GM19193 (cell line): ENCODE results near the gene KLHDC1.
A peak's percentile ranks its signal among the peaks of the same experiment; 100 is the strongest.

Experiments used
- POLR2A ChIP-seq: IDR thresholded peaks from 4 replicates; pipeline ENCODE4 v1.6.1; 2011; ENCODE audit not compliant: insufficient read depth, insufficient read length; ENCODE audit errors: extremely low read depth

The KLHDC1 gene, protein sequence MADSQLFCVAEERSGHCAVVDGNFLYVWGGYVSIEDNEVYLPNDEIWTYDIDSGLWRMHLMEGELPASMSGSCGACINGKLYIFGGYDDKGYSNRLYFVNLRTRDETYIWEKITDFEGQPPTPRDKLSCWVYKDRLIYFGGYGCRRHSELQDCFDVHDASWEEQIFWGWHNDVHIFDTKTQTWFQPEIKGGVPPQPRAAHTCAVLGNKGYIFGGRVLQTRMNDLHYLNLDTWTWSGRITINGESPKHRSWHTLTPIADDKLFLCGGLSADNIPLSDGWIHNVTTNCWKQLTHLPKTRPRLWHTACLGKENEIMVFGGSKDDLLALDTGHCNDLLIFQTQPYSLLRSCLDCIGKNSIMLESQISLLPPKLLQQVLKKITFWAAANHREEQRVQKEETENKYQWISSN

DNA sequence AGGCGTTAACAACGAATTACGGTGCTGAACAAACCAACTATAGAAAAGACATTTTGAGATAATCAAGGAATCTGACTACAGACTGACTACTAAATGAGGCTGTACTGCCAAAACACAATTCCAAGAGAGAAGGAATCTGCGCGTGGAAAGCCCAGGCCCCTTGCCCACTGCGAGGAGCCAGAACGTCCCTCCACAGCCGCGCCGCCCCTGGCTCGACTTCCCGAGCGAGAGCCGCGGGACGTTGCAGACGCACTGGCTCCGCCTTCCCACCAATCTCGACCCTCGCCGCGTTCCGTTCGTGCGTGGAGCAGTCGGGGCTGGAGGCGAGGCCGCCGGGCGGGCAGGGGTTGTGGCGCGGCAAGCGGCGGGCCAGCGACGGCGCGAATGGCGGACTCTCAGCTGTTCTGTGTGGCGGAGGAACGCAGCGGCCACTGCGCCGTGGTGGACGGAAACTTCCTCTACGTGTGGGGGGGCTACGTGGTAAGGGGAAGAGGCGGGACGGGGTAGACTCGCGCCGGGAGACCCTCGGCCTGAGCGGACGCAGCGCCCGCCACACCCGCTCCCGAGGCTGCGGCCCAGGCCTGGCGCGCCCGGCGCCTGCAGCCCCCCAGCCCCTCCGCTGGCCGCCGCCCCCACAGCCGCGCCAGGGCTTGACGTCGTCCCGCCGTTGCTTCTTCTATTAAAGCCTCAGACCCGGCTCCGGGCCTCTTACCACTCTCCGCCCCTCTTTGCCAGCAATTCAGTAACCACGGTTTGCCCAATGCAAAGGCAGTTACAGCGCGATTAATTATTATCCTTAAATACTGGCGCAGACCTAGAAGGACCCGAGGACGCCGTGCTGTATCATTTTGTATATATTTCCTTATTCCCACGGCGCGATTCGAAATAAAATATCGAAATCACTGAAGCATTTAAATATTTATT, at the start of gene KLHDC1:
TSS of gene KLHDC1 (plus strand) at position 310 of the 924 bp plus-strand sequence. CDS start at position 385, 75 bp downstream.
- TF ChIP-seq POLR2A, result peak; percentile 72

DNA sequence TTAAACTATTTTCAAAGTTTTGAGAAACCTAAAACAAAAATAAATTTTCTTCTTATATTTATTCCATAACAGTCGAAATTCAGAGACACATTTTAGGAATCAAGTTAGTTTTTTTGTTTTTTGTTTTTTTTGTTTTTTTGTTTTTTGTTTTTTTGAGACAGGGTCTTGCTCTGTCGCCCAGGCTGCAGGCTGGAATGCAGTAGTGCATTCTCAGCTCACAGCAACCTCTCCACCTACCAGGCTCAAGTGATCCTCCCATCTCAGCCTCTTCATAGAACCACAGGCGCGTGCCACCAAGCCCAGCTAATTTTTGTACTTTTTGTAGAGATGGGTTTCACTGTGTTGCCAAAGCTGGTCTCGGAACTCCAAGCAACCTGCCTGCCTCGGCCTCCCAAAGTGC, 39.4 kb upstream of the KLHDC1 start:
- TF ChIP-seq POLR2A, result no peak

DNA sequence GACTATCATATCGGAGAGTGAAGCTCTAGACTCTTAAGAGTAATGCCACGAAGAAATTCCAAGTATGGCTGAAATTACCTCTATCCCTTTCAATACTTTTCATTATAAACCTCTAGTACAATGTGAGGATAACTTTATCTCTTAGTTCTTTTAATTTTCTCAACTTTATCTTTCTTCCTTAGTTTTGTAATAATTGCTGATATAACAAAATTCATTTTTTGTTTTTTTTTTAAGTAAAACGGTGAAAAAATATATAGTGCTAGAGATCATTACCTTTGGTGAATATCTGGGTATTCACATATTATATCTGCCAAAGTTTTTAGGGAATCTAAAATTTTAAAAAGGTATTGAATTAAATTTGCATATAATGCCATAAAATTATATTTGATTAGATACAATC, 38.4 kb upstream of the KLHDC1 start:
- no peak for TF ChIP-seq POLR2A

DNA sequence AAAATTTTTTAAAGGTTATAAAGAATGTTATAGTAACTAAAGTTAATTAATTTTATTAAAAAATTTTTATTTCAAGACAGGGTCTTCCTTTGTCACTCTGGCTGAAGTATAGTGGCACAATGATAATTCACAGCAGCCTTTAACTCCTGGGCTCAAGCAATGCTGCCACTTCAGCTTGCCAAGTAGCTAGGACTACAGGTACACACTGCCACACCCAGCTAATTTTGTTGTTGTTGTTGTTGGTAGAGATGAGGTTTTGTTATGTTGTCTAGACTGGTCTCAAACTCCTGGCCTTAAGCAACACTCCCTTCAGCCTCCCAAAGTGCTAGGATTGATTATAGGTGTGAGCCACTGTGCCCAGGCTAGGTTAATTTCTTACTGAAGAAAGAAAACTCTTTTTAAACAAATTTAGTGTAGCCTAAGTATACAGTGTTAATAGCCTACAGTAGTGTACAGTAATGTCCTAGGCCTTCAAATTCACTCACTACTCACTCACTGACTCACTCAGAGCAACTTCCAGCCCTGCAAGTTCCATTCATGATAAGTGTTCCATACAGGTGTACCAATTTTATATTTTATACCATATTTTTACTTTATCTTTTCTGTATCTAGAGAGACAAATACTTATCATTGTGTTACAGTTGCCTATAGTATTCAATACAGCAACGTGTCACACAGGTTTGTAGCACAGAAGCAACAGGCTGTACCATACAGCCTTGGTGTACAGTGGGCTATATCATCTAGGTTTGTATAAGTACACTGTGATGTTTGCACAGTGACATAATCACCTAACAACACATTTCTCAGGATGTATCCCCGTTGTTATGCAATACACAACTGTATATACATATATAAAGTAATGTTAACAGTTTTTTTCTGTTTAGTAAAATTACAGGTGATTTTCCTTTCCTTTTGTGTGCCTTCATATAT, 33.1 kb upstream of the KLHDC1 start:
- TF ChIP-seq POLR2A, result no peak

DNA sequence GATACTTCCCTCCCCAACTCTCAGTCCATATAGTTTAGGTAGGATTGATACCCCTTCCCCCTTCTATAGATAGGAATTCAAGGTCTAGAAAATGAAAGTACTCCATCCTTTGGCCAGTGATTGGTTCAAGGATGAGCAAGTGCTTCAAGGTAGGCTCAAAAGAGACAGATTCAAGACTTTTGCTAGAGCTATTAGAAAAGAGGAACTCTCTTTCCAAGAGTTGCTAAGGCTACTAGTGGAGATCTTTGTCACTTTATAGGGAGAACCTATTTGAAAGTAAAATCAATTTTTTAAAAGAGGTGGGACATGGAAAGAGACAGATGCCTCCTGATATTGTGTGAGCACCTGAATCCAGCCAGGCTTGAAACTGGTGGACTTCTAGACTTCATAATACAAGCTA, 22.4 kb upstream of the KLHDC1 start:
- no peak for TF ChIP-seq POLR2A

DNA sequence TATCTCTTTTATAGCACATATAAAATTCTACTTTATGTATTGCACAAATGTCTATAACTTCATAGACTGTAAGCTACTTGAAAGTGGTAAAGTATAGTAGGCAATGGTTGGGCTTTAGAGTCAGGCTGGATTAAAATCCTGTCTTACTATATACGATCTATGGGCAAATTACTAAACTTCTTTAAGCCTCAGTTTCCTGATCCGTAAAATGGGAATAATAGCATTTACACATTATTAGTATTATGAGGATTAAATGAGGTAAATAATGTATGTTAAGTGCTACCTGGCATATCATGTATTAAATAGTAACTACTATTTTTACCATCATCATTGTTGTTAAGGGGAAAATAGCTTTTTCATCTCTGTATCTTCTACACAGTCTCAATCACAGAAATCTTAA, 19.3 kb upstream of the KLHDC1 start:
- TF ChIP-seq POLR2A, result no peak

DNA sequence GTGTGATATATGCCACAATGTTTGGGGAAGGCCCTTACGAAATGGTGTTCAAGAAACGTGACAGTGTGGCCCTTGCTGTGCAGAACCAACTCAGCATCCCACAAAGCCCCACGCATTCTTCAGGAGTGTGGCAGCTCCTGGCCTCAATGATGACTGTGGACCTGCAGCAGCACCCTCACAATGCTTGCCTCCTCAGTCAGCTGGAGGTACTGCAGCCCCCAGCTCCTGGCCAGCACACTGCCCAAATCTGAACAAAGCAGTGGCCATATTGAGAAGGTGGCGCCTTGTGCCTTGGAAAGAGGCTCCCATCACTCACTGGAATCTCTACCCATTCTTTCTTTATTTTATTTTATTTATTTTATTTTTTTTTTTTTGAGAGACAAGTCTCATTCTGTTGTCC, 15.3 kb upstream of the KLHDC1 start:
- TF ChIP-seq POLR2A, result no peak

DNA sequence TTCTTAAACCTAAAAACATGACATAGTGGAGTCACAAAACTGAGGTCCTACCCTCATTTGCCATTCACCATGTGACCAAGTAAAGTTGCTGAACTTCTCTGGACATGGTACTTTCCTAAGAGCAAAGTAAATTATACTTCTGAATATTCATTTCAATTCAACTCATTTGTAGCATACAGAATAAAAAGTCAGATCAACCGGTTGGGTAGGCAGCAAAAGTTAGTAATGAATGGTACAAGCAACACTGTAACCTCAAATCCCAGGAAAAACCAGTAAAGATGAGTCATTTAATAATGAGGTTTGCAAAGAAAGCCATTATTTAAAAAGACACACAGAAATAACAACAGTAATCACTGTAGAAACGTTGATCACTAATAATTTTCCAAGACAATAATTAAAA, 13.6 kb upstream of the KLHDC1 start:
- no peak for TF ChIP-seq POLR2A

DNA sequence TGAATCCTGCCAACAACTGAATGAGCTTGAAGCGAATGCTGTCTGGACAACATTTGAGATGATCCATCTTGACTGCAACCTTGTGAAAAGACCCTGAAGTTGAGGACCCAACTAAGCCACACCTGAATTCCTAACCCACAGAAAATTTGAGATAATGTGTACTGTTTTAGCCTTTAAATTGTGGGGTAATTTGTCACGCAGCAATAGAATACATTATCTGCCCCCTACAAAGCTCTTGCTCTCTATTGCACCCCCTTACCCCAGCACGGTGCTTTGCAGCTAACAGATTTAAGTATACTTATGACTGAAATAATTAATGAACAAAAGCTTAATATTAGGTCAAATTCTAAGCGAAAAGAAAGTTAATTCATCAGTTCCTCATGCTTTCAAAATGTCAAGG, 6.5 kb upstream of the KLHDC1 start:
- no peak for TF ChIP-seq POLR2A

DNA sequence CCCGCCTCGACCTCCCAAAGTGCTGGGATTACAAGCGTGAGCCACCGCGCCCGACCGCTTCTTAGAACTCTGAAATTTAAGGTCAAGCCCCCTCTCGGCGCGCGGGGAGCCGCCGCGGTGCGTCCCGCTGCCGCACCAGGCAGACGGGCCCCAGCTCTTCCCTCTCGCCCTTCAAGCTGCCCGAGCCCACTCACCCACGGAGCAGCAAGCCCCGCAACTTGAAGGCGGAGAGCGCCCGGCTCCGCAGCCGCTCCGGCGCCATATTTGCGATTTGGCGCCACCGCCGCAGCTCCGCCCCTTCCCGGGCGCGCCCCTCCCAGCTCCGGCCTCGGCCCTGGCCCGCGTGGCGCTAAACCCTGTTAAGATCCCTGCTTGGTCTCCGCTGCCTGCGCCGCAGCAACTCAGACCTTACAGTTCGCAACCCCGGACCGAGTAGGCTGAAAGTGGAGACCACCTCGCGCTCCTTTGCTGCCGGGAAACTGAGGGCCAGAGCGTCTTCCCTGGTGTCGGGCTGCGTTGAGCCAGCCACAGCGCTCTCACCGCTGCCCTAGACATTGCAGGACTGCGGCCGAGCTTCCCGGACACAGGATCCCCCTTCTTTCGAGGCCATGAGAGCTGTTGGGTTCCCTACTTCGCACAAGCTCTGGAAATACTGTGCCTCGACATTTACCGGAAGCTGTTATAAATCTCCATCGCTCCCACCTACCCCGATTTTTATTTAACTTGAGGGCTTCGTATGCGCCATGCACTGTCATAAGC, 4.8 kb upstream of the KLHDC1 start, which contains the start of gene POLE2:
TSS of gene POLE2 (minus strand) at position 273 of the 759 bp plus-strand sequence. CDS start at position 262, 11 bp downstream.
- peak; percentile 80 for TF ChIP-seq POLR2A

DNA sequence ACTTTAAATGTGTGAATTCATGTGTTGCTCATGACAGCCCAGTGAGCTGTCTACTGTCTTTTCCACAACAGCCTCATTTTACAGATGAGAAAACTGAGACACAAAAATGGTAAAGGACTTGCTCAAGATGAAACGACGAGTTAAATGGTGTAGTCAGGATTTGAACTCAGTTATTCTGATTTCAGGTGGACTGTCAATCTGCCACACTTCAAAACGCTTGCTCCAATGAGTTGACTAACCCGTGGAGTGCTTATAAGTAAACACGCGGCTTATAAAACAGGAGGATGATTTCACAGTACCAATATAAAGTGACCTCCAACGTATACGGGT, 4.3 kb upstream of the KLHDC1 start:
- TF ChIP-seq POLR2A, result no peak

DNA sequence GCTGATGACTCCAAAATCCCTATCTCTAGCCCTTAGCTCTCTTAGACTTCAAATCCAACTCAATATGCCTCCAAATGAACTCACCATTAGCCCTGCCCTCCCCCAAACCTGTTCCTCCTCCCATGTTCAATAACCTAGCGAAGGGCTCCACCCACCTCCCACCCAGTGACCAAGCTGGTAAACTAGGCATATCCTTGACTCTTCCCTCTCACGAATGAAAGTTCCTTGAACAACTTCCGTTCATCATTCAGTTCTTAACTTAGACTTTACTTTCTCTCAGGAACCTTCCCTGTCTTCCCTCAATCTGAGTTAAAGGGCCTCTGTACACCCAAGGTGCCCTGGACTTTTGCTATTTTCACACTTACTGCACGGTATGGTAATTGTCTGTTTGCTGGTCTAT, 1.9 kb upstream of the KLHDC1 start:
- no peak for TF ChIP-seq POLR2A

DNA sequence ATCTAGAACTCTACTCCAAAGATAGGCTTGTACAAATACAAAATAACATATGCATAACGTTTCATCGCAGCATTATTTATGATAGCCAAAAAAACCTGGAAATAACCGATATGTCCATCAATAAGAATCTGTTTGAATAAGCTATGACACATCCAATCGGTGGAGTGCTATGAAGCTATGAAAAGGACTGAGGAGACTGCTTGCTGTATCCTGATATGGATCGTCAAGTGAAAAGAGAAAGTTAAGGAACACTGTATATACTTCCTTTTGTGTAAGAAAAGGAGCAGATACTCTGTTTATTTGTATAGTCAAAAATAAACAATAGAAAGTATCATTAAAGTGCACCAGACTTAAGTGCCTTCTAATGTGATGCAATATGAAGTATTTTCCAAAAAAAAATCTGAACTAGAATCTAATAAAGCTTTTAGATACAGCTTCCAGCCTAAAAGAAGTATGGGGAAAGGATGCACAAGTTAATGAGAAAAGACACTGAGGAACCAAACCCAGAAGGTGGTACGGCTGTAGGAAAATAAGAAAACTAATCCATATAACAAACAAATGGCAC, 645 bp upstream of the KLHDC1 start:
- no peak for TF ChIP-seq POLR2A

DNA sequence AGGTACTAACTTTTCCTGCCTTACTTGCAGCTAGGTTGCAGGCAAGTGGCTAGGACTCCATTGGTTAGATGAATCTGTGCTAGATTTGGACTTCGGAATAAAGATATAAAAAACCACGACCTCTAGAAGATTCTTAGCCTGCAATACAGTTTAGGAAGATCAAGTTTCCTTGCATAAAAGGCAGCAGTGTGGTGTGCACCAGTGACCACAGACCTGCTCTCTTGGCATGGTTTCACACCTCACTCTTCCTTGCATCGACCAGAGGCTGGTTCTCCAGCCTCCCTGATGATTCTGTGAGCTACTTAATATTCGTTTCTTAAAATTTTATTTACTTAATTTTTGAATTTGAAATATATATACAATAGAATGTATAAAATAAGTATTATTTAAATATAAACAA, 9.8 kb downstream of the KLHDC1 start:
- TF ChIP-seq POLR2A, result no peak
